Erythroblast (primary cell): Measurements from ENCODE around the gene LRP1B.
"Not testable (repeated sequence)": the region's sequence is repeated elsewhere in the genome, so short reads cannot be mapped to it uniquely, and the experiment has no call there.

Experiments
- GATA1 ChIP-seq: IDR thresholded peaks from 2 replicates; pipeline ENCODE4 v1.6.1; 2011; ENCODE audit warnings: low read depth, mild to moderate bottlenecking, control low read depth, low read length, moderate library complexity
- POLR2A ChIP-seq: IDR thresholded peaks from 2 replicates; pipeline ENCODE4 v1.6.1; 2011; ENCODE audit warnings: mild to moderate bottlenecking, low read length

DNA sequence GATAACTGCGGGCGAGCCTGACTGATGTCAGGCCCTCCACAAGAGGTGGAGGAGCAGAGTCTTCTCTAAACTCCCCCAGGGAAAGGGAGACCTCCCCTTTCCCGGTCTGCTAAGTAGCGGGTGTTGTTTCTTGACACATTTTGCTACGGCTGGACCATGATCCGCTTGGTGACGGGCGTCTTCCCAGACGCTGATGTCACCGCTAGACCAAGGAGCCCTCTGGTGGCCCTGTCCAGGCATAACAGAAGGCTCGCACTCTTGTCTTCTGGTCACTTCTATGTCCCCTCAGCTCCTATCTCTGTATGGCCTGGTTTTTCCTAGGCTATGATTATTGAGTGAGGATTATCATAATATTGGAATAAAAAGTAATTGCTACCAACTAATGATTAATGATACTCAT is 1166.5 kb downstream of the LRP1B start:
- not testable (repeated sequence) for TF ChIP-seq POLR2A, GATA1
